Activated CD4-positive, CD25-positive, alpha-beta regulatory T cell treated with anti-CD3 and anti-CD28 coated beads, Interleukin-2, amount 50 U/mL, for 16 hours (primary cell): ENCODE data around the gene MRPS18B.

Experiments used
- DNase-seq: peaks from one replicate; pipeline ENCODE4 v3.0.0-alpha.2; 2020; ENCODE audit warnings: low read depth, low spot score

MRPS18B gene

DNA sequence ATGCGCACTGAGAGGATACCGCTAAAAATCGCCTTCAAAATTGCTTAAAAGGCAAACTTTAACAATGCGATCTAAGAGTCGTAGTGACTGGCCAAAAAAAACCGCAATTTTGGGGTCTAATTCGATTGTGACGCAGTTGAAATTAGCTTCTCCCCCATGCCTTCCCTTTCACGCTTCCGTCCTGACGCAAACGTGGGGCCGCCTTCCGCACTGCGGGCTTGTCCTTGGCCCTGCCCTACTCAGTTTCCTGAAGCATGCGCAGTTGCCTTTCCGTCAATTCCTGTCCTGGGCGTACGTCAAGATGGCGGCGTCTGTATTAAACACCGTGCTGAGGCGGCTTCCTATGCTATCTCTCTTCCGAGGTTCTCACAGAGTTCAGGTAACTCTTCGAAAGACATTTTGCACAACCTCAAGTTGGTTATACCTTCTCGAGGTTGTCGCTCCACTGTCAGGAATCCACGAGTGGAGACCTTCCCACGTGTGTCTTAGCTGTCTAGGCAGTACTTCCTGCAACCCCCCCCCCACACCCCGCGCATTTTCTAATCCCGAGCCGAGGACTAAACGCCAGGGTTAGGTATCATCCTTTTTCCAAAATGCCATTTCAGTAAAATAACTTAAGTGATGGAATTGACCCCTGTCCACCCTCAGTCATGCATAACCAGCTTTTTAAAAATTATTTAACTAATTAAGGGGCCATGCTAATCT is at the start of gene MRPS18B:
Gene MRPS18B (plus strand): TSS at position 276 of the 705 bp plus-strand sequence. CDS start 26 bp downstream, at position 302.
- peak; percentile 98 for DNase-seq

DNA sequence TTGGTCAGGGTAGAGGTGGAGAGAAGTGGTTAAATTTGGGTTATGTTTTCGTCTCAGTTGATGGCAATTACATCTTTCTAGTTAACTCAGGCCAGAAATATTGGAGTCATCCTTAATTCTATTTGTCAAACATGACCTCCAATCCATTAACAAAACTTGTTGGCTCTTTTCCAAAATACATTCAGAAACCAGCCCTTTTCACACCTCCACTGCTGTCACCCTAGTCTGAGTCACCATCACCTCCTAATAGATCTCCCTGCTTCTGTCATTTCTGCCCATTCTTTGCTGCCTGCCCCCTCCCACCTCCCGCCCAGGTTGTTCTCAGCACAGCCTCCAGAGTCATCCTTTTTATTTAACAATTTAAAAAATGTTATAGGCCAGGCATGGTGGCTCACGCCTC is 49.4 kb upstream of the MRPS18B start:
- DNase-seq: no peak

DNA sequence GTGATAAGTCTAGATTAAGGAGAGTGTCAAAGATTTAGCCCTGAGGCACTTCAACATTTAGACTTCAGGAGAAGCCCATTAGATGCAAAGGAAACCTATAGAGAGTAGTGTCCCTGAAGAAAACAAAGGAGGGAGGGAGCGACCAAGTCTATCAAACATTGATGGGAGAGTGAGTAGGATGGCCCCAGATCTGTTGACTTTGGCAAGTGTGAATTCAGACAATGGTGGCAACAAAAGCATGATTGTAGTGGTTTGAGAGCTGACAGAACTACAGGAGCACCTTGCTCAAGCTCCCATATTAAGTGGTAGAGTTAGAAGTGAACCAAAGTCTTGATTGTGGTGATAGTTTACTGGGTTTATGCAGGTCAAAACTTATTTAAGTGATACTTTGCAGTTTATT is 47.4 kb upstream of the MRPS18B start:
- no peak for DNase-seq

DNA sequence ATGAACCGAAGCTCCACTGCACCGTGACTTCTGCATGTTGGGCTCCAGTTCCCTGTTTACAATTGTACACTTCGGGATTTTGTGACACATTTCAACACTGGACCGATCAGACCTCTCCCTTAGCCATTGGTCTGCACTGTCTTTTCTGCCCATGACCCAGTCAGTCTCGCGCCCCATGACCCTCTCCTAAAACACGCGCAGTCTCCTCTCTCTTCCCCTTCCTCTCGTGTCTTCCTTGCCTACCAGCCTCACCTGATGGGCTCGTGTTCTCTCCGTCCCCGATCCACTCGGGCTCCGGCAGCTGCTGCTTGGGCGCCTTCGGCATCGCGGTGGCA is 46.9 kb upstream of the MRPS18B start:
- no peak for DNase-seq

DNA sequence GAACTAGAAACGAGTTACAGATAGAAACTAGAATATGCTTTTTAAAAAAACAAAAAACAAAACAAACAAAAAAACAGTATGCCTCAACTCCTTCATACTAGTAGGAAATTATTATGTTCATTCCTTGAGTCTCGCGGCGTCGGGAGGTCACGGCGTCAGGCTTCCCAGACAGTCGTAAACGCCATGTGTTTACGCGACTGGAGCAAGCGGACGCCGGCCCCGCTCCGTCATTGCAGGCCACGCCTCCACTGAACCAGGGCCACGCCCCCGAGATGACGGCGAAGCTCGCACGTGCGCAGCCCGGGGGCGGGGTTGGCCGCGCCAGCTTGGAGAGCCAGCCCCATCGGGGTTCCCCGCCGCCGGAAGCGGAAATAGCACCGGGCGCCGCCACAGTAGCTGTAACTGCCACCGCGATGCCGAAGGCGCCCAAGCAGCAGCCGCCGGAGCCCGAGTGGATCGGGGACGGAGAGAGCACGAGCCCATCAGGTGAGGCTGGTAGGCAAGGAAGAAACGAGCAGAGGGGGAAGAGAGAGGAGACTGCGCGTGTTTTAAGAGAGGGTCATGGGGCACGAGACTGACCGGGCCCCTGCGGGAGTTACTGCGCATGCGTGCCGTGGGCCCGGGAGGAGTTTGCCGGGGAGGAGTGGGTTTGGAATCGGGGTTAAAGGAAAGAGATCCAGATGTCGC is 46.4 kb upstream of the MRPS18B start, which contains the start of gene ABCF1:
Gene ABCF1 (plus strand): TSS at position 368 of the 687 bp plus-strand sequence. CDS start 46 bp downstream, at position 414.
- peak; percentile 99 for DNase-seq

DNA sequence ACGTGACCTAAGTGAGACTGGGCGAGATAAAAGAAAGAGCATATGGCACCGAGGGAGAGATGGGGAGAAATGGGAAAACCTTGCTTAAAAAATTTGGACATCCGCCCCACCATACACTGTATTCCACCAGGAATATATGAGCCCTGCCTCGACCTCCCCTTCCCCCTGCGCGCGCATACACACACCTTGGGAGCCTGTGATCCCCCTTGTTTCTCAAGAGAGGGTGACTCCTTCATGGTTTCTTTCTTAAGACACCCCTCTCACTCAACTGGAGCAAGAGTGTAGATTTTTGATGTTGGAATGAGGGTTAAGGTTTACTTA is 45.9 kb upstream of the MRPS18B start:
- no peak for DNase-seq

DNA sequence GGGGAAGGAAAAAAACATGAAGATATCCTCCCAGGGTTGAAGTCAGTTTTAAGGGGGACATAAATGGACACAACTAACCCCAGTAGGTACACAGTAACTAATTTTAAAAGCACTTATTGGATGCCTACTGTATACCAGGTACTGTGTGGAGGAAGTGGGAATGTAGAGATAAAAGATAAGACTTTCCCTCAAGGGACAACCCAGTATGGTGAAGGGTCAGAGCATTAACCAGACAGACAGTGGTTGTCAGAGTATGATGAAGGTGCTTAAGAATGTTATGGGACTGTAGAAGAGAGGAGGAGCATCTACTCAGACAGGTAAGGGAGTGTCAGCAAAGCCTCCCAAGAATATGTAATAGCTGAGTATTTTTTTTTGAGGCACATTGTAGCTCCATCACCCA is 45.5 kb upstream of the MRPS18B start:
- DNase-seq: no peak

DNA sequence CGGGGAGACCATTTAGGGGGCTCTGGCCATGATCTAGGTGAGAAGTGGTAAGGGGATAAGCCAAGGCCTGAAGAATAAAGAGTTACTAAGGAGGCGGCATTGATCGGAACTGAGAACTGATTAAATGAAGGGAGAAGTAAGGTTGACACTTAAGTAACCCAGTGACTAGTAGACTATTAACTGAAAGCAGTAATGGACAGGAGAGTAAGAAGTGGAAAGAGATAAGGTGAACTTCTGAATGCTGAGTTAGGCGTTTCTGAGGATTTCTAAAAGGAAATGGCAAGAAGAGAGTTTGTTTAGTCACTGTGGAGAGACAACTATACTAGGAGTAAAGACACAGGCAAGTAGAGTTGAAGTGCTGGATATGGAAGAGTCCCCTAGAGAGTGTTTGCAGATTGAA is 44.5 kb upstream of the MRPS18B start:
- DNase-seq: no peak

DNA sequence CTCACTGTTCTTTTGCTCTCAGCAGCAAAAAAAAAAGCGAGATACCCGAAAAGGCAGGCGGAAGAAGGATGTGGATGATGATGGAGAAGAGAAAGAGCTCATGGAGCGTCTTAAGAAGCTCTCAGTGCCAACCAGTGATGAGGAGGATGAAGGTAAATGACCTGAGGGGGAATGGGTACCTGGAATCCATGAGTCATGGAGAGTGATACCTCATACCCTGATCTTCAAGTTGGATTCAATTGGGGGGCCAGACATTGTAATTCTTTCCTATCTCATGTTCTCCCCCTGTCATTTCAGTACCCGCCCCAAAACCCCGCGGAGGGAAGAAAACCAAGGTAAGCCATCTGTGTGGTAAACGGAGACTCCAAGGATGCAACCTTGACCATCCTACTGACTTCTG is 39.6 kb upstream of the MRPS18B start:
- no peak for DNase-seq

DNA sequence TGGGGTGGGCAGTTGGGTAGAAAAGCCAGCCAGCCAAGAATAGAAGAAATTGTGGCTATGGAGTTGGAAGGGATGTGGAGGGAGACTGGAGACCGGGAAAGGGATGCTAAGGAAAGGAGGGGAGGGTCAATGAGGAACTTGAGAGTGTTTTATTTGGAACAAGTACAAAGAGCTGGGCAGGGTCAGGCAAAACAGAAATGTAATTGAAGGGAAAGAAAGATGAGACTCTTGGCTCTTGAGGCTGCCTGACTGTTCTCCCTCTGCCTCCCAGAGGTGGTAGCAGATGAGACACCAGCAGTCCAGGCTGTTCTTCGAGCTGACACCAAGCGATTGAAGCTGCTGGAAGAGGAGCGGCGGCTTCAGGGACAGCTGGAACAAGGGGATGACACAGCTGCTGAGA is 33.7 kb upstream of the MRPS18B start:
- no peak for DNase-seq

DNA sequence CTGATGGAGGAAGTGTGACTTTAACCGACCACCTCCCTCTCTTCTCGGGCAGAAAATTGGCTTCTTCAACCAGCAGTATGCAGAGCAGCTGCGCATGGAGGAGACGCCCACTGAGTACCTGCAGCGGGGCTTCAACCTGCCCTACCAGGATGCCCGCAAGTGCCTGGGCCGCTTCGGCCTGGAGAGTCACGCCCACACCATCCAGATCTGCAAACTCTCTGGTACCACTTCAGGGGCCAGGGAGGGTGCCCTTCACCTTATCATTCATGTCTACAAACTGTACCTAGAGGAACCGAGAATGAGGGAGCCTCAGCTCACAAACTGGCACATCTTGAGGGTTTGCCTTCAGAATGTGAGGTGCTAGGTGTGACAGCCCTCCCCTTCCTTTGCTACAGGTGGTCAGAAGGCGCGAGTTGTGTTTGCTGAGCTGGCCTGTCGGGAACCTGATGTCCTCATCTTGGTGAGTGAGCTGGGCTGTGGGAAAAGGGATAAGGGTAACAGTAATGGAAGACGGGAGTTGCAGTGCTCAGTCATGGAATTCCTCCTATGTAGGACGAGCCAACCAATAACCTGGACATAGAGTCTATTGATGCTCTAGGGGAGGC is 27.8 kb upstream of the MRPS18B start:
- DNase-seq: no peak

DNA sequence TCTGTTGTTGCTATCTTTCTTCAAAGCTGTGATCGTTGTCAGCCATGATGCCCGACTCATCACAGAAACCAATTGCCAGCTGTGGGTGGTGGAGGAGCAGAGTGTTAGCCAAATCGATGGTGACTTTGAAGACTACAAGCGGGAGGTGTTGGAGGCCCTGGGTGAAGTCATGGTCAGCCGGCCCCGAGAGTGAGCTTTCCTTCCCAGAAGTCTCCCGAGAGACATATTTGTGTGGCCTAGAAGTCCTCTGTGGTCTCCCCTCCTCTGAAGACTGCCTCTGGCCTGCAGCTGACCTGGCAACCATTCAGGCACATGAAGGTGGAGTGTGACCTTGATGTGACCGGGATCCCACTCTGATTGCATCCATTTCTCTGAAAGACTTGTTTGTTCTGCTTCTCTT is 27.1 kb upstream of the MRPS18B start:
- DNase-seq: no peak

DNA sequence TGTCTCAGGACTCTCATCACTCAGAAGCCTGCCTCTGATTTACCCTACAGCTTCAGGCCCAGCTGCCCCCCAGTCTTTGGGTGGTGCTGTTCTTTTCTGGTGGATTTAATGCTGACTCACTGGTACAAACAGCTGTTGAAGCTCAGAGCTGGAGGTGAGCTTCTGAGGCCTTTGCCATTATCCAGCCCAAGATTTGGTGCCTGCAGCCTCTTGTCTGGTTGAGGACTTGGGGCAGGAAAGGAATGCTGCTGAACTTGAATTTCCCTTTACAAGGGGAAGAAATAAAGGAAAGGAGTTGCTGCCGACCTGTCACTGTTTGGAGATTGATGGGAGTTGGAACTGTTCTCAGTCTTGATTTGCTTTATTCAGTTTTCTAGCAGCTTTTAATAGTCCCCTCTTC is 26.6 kb upstream of the MRPS18B start:
- no peak for DNase-seq

DNA sequence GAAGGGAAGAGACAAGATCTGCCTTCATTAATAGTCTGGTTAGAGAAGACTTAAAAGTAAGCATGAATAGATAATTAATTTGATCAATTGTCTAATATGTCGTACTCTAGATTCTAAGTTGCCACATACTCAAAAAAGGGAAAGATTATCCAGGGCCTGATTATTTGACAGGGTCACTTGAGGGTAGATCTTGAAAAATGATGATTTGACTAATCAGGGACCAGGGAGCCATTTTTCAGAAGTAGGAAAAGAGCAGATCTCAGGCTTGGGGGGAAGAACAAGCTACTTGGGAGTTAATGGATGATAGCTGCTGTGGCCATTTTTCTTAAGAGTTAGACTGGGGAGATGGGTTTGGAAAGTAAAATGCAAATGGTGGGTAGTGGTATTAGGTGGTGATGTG is 25.4 kb upstream of the MRPS18B start:
- no peak for DNase-seq

DNA sequence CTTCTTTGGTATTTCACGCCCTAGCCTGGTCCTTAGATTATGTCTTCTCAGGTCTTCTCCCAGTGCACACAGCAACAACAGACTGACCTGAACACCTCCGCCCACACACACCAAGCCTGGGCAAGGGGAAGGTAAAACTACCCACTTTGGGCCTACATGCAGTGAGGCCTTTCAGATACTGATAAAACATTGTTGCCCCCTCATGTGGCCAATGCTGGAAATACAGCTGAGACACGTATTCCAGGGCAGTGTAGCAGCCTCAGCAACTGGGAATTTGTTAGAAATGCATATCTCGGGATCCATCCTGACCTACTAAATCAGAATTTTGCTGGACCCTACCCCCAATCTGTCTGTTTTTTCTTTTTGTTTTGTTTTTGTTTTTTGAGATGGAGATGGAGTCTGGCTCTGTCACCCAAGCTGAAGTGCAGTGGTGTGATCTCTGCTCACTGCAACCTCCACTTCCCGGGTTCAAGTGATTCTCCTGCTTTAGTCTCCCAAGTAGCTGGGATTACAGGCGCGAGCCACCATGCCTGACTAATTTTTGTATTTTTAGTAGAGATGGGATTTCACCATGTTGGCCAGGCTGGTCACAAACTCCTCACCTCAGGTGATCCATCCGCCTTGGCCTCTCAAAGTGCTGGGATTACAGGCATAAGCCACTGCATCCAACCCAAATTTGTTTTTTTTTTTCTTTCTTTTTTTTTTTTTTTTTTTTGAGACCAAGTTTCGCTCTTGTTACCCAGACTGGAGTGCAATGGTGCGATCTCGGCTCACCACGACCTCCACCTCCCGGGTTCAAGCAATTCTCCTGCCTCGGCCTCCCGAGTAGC is 20.1 kb upstream of the MRPS18B start:
- DNase-seq: peak; percentile 63

DNA sequence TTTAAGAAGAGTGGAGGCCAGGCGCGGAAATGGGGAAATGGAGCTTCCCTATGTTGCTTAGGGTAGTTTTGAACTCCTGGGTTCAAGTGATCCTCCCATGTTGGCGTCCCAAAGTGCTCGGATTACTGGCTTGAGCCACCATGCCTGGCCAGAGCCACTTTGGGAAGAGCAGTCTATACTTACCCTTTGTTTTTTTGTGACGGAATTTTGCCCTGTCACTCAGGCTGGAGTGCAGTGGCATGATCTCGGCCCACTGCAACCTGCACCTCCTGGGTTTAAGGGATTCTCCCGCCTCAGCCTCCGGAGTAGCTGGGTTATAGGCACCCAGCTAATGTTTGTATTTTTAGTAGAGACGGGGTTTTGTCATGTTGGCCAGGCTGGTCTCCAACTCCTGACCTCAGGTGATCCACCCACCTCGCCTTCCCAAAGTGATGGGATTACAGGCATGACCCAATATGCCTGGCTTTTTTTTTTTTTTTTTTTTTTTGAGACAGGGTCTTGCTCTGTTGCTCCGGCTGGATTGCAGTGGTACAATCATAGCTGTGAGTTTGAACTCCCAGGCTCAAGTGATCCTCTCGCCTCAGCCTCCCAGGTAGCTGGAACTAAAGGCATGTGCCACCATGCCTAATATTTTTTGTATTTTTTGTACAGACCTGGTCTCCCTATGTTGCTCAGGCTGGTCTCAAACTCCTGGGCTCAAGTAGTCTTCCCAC is 18.6 kb upstream of the MRPS18B start:
- DNase-seq: no peak

DNA sequence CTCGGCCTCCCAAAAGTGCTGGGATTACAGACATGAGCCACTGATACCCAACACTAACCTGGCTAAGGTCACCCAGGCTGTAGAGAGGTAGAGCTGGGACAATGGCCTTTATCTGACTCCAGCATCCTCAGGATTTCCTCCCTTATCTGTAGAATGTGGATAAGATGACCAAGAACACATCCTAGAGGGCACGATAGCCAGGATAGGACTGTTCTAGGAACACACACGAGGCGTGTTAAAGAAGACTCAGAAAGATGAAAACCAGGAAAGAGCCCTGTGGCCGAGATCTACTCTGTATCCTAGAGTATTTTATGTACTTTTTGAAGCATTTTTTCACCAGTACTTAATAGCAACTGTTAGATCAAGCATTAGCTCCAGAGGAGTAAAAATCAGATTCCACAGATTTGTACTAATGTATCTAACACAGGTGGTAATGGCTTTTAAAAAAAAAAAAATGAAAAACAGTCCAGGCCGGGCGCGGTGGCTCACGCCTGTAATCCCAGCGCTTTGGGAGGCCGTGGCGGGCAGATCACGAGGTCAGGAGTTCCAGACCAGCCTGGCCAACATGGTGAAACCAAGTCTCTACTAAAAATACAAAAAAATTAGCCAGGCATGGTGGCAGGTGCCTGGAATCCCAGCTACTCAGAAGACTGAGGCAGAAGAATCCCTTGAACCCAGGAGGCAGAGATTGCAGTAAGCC is 17.9 kb upstream of the MRPS18B start:
- no peak for DNase-seq

DNA sequence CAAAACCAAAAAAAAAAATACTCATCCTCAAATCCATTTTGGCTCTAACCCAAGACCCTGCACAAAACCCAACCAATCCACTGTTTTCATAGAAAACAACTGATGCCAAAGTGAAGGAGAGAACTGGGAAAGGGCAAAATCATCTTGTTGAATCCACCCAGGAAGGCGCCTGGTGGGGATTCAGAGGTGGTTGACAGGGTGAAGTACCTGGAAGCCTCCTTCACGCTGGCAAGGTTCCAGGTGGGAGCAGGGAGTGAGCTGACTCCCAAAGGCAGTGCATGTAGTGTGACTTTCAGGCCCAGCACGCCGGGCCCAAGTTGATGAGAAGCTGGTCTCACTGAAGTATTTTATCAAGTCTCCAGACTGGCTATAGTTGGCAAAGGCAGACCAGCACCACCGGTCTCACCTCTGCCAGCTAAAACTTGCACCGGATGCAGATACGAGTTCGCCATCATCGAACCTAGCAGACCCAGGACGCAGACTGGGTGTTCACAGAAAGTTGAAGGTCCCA is 17.1 kb upstream of the MRPS18B start:
- DNase-seq: no peak

DNA sequence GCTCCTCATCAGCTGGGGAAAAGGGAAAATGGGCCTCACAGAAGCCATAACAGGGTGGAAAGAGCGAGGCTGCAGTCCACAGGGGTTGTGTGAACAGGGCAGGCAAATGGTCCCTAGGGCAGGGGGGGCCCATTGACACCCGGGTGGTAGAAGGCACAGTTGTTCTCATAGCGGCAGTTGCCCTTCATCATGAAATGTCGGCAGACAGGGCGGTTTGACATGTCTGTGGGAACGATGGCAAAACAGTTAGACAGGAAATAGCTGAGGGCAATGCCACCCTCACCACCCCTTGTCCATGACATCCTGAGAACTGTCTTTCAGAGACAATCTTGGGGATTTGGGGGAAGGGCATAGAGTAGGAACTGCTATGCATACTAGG is 16.2 kb upstream of the MRPS18B start:
- no peak for DNase-seq

DNA sequence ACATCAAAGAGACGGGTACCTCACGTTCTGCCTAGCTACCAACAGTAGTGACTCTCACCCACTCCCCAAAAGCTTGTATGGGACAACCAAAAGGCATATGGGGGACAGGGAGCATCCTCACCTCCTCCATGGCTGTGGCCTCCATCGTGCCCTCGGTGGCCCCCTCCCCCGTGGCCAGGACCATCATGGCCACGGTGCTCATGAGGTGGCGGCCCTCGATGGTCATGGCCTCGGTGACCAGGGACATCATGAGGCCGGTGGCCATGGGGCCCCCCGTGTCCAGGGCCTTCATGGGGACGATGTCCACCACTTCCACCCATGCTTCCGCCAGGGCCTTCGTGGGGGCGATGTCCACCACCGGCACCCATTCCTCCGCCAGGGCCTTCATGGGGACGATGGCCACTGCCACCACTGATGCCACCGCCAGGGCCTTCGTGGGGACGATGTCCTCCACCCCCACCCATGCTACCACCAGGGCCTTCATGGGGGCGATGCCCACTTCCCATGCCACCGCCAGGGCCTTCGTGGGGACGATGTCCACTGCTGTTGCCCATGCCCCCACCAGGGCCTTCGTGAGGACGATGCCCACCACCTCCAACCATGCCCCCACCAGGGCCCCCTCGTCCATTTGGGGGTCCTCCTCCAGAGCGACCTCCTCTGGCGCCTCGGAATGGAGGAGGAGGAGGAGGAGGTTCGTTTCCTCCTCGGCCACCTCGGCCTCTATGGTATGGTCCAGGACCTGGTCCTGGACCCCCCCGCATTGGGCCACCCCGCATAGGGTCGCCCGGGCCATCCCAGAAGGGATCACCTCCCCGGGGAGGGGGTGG is 15.6 kb upstream of the MRPS18B start:
- DNase-seq: no peak
